CD4-positive, alpha-beta T cell (primary cell): ENCODE data around the gene MLLT6. TPM values are rescaled to one million over a fixed set of nuclear protein-coding genes. Genes with fewer than 3 reads are reported as not detected.
A peak's percentile ranks its signal among the peaks of the same experiment; 100 is the strongest.

ENCODE experiments used
- ATAC-seq: fragments of 200-7000 bp; cut with Tn5 transposase; one replicate; pipeline ENCODE4 v1.10.0; 2022; ENCODE audit warnings: mild to moderate bottlenecking; ENCODE audit not compliant: poor library complexity
- CTCF ChIA-PET: fragments of 350-600 bp; sonication (Branson Sonifier 250); formaldehyde crosslinking; loops from one replicate; lab custom pipeline; 2021; ENCODE audit warnings: antibody characterized with exemption, inconsistent platforms; lab: Charles Lee
- POLR2A ChIA-PET: fragments of 350-600 bp; sonication (Branson Sonifier 250); formaldehyde crosslinking; loops from one replicate; lab custom pipeline; 2021; ENCODE audit warnings: antibody characterized with exemption, inconsistent platforms; lab: Charles Lee
- DNase-seq, 14 experiments: peaks; one replicate each; pipeline ENCODE4 v3.0.0-alpha.2; 2013 to 2020; ENCODE audit warnings: mixed read lengths in 2 of 14
- H3K27ac ChIP-seq, 2 donors: one replicate each; pipeline versions ENCODE4 v1.5.1 to v1.7.0; 2013; ENCODE audit warnings: low read length in 2 of 2, low read depth in 1 of 2, mild to moderate bottlenecking in 1 of 2
- H3K27me3 ChIP-seq, 2 experiments: 1 replicate in 1 of 2; 2 replicates in 1 of 2; pipeline versions ENCODE4 v1.6.1 to v1.7.0; 2013; ENCODE audit warnings: low read length in 2 of 2, control low read depth in 1 of 2, mild to moderate bottlenecking in 1 of 2, moderate library complexity in 1 of 2; ENCODE audit not compliant: insufficient read depth in 2 of 2, control insufficient read depth in 1 of 2
- H3K36me3 ChIP-seq: one replicate; pipeline ENCODE4 v1.6.1; 2013; ENCODE audit warnings: low read length, control low read depth; ENCODE audit not compliant: insufficient read depth
- H3K4me1 ChIP-seq: one replicate; pipeline ENCODE4 v1.6.1; 2013; ENCODE audit warnings: low read length, control low read depth; ENCODE audit not compliant: insufficient read depth
- H3K4me3 ChIP-seq: one replicate; pipeline ENCODE4 v1.5.1; 2013; ENCODE audit warnings: mild to moderate bottlenecking, low read length, moderate library complexity
- H3K9me3 ChIP-seq, 2 experiments: 1 replicate in 1 of 2; 2 replicates in 1 of 2; pipeline versions ENCODE4 v1.6.1 to v1.7.0; 2013; ENCODE audit warnings: low read length in 2 of 2, mild to moderate bottlenecking in 2 of 2, control low read depth in 1 of 2, moderate library complexity in 1 of 2; ENCODE audit not compliant: control insufficient read depth in 1 of 2, insufficient read depth in 1 of 2
- H3K27ac Mint-ChIP-seq: one replicate; pipeline ENCODE4 v1.8.0; 2020; ENCODE audit warnings: mixed read lengths
- H3K27me3 Mint-ChIP-seq: one replicate; pipeline ENCODE4 v1.8.0; 2021; ENCODE audit warnings: mixed read lengths
- H3K36me3 Mint-ChIP-seq: one replicate; pipeline ENCODE4 v1.8.0; 2021; ENCODE audit warnings: low read depth, mixed read lengths
- H3K4me1 Mint-ChIP-seq: one replicate; pipeline ENCODE4 v1.8.0; 2021; ENCODE audit warnings: low read depth, mixed read lengths
- H3K4me3 Mint-ChIP-seq: one replicate; pipeline ENCODE4 v1.8.0; 2020; ENCODE audit warnings: mild to moderate bottlenecking, mixed read lengths
- H3K9me3 Mint-ChIP-seq: one replicate; pipeline ENCODE4 v1.8.0; 2020; ENCODE audit warnings: mixed read lengths
- CTCF ChIP-seq: fragments of 200-600 bp; IDR thresholded peaks from one replicate; pipeline ENCODE4 v1.8.0; 2022; ENCODE audit warnings: antibody characterized with exemption, mild to moderate bottlenecking
- intact Hi-C, 2 experiments: fragments of 100-400 bp; cut with DNase I in 1 of 2; cut with micrococcal nuclease in 1 of 2; formaldehyde crosslinking; loops; one replicate each; pipeline versions ENCODE4 v1.15.1 to v1.9.0; 2023 to 2025; cut with DNase I, micrococcal nuclease
- total RNA-seq, 174 experiments: library from RNA in 2 of 174; stranded (reverse) in 2 of 174; gene quantifications; one replicate each; pipeline ENCODE4 v1.2.3 and lab custom pipeline; 2021 to 2026

Gene MLLT6
- total RNA-seq, 2 experiments from 2014 or later: 321 to 324 TPM

- Mint-ChIP-seq H3K27me3 (no peaks in the 10 kb centered on the region), H3K36me3 (peaks cover 13% of the 10 kb centered on the region), H3K9me3 (no peaks in the 10 kb centered on the region), H3K4me3 (peak overlapping the region; percentile 99), H3K4me1 (peaks cover 72% of the 10 kb centered on the region), H3K27ac (peak overlapping the region; percentile 88)
- H3K4me3 ChIP-seq: no peak overlapping the region
- peaks cover 8% of the 10 kb centered on the region for H3K36me3 ChIP-seq
- ATAC-seq (no peak), DNase-seq (no peak)
- intact Hi-C loops: loop anchor here in 1 of 2 experiments (5.0 kb wide), 1 partner anchor 35 kb away; no protein-coding TSS in a partner anchor
- POLR2A ChIA-PET: interaction anchor here (1.3 to 2.7 kb wide), 2 partner anchors 19 to 27 kb away, joined by 4 to 29 read pairs; partner anchors contain the start of gene MLLT6
- H3K27ac ChIP-seq: peak overlapping the region in 1 of 2 donors; percentile 34
- H3K9me3 ChIP-seq: no peaks in the 10 kb centered on the region
- H3K27me3 ChIP-seq: no peaks in the 10 kb centered on the region
- peaks cover 68% of the 10 kb centered on the region for H3K4me1 ChIP-seq
- TF ChIP-seq CTCF: no peak
- CTCF ChIA-PET: interaction anchor here (1.8 kb wide), 1 partner anchor 175 kb away, joined by 8 read pairs; no protein-coding TSS in a partner anchor
These were observed 27.6 kb downstream of the MLLT6 start for GRCh38 chr17:38732376-38733281.

GRCh38 chr17:38733282-38733981 lies 28.4 kb downstream of the MLLT6 start:
- H3K27ac ChIP-seq: no peak overlapping the region
- intact Hi-C loops: loop anchor here in 1 of 2 experiments (5.0 kb wide), 1 partner anchor 36 kb away; no protein-coding TSS in a partner anchor
- ATAC-seq (no peak), DNase-seq (no peak)
- peak overlapping the region; percentile 40 for H3K27ac Mint-ChIP-seq
- peak; percentile 26 for TF ChIP-seq CTCF
- H3K36me3 Mint-ChIP-seq: peaks cover 5% of the 10 kb centered on the region
- ChIA-PET POLR2A (no interaction called here), CTCF (interaction anchor here (1.5 to 2.8 kb wide), 3 partner anchors 15 to 67 kb away, joined by 3 to 70 read pairs (median 16); partner anchors contain the start of gene EPOP)
- no peak overlapping the region for H3K4me3 ChIP-seq
- H3K36me3 ChIP-seq: peaks cover 8% of the 10 kb centered on the region
- H3K4me1 Mint-ChIP-seq: peaks cover 64% of the 10 kb centered on the region
- H3K4me3 Mint-ChIP-seq: no peak overlapping the region
- no peaks in the 10 kb centered on the region for H3K9me3 Mint-ChIP-seq
- no peaks in the 10 kb centered on the region for H3K27me3 ChIP-seq
- no peaks in the 10 kb centered on the region for H3K27me3 Mint-ChIP-seq
- H3K4me1 ChIP-seq: peaks cover 60% of the 10 kb centered on the region
- H3K9me3 ChIP-seq: no peaks in the 10 kb centered on the region
